Activated CD4-positive, alpha-beta T cell treated with anti-CD3 and anti-CD28 coated beads for 48 hours (primary cell): ENCODE results near the gene WHAMM.
"Not testable (repeated sequence)": the region's sequence is repeated elsewhere in the genome, so short reads cannot be mapped to it uniquely, and the experiment has no call there.

ENCODE experiments used
- DNase-seq: peaks from one replicate; pipeline ENCODE4 v3.0.0-alpha.2; 2020

The WHAMM gene

DNA sequence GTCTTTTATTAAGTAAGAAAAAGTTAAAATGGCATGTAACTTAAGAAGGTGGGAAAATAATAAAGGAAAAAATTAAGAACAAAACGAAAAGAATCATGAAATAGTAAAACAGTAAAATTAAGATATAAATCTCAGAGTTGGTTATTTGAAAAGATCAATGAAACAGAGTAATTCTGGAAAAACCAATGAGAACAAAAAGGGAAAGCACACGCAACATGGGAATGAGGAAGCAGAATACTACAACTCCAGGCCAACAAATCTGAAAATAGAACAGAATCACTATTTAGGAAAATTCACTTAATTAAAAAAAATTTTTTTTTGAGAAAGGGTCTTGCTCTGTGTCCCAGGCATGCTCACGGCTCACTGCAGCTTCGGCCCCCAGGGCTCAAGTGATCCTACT, 30.7 kb downstream of the WHAMM start:
- DNase-seq: no peak

DNA sequence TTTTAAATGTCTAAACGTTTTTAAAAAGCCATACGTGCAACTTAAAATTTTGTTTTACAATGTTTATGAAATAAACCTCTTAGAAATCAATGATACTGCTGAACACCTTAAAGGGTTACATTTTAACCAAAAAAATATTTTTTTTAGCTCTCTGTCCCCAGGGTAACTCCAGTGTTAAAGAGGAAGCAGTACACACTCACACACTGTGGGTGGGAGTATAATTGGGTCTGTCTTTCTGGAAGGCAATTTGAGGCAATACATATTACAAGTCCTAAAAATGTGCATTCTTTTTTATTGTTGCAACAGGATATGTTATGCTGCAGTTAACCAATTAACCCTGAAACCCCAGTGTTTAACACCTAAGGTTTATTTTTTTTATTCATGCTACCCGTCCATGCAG, 34.1 kb downstream of the WHAMM start:
- no peak for DNase-seq

DNA sequence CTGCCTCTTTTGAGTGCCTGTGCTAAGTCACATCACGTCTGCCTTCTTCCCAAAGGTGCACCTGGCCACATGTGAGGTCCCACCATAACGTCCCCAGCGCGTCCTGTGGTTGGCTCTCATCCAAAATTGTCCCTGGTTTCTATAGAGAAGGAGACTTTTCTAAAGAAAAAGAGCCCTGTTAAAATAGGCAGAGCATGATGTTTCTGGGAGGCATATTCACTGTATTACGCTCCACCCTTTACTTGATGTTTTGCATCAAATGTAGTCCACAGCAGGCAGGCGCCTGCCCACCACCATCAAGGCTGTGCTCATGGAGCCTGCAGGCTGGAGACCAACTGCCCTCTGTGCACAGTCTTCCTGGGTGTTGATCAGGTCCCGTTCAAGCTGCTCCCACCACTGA, 36.3 kb downstream of the WHAMM start:
- DNase-seq: no peak

DNA sequence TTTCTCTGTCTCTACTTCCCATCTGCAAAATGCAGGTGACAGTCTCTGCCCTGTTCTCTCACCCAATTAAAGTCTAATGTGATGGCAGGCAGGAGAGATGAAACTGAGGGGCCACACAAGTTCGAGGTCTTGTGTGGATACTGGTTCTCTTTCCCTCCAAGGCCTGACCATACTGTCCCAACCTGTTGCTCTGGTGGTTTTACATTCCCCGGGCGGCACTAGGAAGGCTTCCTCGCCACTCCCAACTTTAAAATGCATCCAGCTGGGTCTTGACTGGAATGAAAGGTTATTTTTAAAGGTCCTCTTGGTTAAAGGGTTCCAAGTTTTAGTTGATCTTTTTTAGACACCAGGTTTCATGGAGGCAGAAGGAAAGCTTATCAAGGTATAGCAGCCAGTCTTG, 37.2 kb downstream of the WHAMM start:
- no peak for DNase-seq

DNA sequence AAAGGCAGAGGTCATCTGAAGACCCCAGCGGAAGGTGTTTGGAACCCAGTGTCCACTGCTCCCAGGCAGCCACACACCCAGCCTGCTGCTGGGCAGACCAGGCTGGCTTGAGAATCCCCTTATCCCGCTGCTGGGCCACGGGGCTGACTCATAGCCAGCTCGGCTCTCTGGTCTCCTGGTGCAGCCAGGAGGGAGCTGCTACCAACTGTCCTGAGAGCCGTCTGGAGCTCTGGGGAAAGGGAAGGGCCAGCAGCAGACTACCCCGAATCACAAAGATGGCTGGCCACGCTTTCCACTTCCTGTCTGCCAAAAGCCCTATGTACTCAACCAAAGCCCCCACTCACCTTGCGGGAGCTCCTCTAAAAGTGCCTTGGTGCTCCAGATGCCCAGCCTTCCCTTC, 38.3 kb downstream of the WHAMM start:
- DNase-seq: no peak

DNA sequence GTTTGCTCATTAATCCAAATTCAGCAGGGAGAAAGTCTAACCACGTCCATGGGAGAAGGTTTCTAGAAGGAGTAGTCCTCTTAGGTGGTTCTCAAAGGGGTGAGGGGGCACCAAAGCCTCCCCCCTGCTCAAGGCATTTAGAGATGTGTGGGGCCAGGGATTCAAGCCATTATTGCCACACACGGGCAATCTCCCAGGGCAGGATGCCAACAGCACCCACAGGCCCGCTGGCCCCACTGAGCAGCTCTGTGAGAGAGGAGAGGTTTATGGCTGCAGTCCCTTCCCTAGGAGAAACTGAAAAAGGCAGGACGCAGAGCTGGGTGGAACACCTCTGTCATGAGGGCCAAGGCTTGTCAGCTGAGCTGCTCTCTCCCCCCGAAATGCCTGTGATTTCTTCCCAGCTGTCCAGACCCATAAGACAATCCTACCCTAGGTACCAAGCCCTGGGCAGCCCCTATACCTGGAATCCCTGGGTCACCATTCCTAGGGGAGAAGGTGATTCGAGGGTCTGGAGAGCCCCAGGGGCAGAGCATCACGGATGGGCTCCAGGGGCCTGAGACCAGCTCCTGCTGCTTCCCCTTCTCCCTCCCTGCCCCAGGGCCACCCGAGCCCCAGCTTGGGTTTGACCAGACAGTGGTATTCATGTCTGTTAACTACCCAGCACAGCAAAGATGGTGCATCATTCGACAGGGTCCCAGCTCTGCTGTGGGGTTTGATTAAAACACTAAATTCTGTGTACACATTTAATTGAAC, 39.0 kb downstream of the WHAMM start:
- DNase-seq: no peak

DNA sequence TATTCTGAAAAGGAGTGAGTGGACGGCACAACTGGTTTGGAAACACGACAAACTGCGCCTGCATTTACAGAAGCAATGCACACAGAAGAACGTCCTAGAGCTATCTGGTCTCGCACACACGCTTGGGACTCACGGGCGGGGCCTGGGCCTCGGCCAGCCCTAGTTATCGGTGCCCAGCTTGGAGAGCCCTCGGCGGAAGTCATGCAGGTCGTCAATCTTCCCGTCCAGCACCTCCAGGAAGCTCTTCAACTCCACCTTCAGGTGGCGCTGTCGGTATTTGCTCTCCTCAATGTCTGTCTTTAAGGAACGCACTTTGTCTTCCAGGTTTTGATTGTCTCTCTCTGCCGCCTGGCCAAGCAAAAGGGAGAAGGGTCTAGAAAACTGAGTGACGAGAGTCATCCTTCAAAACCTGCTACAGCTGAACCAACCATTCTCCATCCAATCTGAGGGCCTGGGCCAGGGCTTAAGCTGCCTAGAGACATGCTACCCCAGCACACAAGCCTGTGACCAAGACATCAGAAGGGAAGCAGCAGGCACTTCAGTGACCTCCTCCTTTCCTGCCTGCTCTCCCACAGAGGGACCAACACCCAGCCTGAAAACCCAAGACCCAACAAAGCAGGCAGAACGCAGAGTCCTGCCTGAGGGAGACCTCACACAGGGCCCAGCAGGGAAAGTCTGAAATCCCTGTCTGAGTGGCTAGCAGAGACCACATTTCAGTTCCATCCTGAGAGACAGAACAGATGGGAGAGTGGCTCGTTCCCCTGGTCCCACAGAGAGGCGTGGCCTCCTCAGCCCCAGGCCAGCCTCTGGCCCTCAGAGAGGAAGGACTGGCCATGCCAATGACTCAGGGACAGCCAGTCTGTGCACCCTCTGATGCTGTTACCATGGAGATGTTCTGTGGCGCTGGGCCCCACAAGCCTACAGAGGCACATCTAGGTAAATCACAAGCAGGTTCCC, 40.4 kb downstream of the WHAMM start:
- peak; percentile 70 for DNase-seq

DNA sequence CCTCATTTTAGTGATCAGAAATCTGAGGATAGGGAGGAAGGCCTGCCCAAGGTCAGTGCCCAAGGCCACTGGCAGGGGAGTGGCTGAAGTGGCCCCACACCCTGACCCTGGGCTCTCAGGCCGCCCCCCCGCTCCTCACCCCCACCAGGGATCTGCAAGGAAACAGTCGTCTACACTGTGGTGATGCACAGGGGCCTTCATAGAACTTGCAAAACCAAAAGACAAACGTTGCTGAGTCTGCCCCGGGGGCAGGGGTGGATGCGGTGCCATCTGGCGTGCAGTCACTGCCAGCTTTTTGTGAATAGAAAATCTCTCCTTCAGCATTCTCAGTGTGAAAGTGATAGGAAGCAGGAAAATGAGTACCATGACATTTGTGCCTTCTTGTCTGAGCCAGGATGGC, 41.3 kb downstream of the WHAMM start:
- no peak for DNase-seq

DNA sequence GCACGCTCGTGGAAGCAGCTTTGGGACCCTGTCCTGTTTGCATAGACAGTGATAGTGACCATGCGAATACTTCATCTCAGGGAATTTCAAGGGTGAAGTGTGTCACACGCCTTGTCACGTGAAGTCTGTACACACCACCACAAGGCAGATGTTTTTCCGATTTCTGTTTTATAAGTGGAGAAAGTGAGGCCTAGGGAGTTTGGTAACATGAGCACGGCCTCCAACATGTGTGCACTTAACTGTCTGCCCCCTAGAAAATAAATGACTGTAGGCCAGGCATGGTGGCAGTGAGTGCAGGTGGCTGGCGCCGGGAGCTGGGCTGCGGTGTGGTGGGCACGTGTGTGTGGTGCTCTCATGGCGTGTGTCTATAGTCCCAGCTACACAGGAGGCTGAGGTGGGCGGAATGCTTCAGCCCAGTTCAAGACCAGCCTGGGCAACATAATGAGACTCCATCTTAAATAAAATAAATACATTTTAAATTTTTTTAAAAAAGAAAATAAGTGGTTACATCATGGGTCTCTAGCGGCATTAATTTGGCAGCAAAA, 42.0 kb downstream of the WHAMM start:
- no peak for DNase-seq

DNA sequence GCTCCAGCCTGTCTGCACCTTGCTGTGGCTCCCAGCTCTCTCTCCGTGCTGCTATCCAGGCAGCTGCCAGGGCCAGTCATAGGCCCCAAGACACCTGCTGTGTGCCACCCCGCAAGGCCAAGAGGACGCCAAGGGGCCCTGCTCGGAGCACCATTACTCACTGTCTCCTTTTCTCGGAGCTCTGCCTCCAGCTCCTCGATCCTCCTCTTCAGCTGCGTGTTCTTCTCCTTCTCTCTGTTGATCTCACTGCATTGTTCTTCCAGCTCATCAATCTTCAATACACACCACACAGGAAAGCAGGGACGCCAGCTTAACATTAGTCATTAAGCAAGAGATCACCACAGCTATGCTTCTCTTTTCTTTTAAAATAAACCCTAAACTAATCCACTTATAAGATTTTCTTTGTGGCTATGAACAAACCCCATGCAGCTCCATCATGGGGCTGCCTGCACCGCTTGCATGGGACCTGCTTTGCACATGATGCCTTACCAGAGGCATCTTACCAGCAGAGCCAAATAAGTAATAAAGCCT, 42.6 kb downstream of the WHAMM start:
- no peak for DNase-seq

DNA sequence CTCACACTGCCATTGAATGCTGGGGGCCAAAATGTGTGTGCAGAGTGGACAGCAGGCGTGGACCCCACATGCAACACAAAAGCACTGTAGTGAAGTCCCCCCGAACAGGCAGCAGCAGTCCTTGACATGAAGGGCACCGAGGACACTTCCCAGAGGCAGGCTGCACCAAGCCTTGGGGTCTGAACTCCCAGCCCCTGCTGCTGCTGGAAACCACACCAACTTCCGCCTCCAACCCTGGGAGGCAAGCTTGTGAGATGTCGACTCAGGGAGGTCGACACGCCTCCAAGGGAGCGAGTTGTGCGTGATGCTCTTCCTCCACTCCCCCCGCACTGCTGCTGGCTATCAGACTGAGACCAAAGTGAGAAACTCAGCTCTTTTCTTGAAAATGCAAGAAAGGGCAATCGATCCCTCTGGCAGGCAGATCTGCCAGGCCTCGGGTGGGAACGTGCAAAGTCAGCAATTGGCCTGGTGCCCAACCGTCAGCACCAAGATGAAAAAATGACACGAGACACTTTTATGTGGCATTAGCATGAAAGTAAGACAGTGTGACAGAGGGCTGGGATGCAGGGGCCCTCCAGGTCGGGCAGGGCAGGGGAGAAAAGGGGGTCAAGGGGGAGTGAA, 43.6 kb downstream of the WHAMM start:
- no peak for DNase-seq

DNA sequence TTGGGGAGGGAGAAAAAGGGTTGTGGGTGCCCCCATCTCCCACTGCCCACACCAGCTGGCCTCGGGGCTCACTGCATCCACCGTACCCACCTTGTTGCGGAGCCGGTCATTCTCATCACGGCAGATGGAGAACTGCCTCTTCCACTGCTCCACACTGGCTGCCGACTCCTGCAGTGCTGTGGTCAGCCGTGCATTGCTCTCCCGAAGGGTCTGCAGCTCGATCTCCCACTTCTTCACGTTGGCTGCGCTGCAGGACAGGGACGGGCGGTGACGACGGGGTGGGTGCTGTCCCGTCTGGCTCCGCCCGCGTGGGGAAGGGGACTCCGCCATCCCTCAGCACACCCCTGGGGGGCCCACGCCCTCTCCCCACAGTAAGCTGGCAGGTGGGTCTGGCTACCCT, 45.1 kb downstream of the WHAMM start:
- no peak for DNase-seq

DNA sequence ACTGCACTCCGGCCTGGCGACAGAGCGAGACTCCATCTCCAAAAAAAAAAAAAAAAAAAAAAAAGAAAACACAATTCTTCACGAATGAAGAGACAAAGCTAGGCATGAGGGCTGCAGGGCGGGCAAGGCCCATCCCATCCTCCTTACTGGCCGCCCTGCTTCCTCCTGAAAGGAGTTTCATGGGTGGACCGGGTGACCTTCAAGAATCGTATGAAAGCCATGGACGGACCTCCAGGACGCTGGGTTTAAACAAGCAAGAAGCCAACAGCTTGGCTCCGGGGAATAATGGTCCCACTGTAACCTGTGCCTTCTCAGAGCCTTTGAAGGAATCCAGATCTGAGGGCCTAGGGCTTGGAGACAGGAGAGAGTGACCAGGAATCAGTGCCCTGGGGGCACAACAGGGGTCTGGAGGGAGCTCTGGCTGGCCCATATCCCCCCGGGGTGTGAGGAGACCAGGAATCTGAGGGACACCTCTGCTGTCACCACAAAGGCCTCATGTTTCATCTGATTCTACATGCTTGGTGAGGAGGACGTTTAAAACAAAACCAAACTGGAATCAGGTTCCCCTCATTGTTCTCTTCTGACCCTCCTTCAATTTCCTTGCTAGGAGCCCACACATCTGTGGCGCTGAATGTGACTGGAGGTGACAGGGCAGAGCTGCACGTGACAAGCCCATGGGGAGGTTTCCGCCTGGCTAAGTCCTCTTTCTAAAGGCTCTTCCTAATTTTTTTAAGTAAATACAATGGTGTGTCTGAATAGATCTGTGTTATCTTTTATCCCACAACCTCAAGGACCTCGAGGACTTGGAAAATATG, 46.1 kb downstream of the WHAMM start:
- no peak for DNase-seq

DNA sequence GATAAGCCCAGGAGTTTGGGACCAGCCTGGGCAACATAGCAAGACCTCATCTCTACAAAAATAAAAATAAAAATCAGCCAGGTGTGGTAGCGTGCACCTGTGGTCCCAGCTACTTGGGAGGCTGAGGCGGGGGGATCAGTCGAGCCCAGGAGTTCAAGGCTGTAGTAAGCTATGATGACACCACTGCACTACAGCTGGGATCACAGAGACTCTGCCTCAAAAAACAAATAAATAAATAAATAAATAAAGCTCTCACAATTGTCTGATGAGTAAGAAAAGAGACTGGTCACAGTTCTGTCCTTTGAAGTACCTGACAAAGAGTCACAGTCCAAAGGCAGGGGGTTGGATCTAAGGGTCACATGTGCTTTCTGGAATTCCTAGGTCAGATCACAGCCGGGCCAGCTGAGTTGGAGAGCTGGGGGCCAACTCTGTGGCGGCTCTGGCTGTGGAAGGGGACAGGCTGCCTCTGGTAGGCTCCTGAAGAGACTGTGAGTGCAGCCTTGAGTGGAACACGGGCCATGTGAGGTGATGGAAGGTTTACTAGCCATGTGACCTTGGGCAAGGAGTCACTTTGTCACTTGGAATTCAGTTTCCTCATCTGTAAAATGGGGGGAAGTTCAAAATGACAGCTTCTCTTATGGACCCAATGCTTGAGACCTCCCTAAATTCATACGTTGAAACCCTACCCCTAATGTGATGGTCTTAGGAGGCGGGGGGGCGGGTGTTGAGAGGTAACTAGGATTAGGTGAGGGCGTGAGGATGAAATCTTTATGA, 47.2 kb downstream of the WHAMM start:
- DNase-seq: no peak

DNA sequence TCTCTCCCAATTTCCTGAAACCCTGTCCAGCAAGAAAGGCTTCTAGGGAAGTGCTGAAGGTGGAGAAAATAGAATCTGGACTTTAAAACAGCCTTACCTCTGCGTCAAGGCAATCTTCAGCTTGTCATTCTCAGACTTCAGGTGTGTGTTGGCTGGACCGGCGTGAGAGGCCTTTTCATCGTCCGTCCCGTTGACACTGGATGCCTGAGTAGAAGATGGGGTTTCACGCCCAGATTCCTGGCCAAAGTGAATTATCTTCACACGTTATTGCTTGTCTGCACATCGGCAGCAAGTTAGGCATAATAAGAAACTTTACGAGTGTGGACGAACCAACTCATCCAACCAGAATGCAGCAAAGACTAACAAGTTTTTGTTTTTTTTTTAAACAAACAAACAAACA, 49.5 kb downstream of the WHAMM start:
- DNase-seq: no peak

DNA sequence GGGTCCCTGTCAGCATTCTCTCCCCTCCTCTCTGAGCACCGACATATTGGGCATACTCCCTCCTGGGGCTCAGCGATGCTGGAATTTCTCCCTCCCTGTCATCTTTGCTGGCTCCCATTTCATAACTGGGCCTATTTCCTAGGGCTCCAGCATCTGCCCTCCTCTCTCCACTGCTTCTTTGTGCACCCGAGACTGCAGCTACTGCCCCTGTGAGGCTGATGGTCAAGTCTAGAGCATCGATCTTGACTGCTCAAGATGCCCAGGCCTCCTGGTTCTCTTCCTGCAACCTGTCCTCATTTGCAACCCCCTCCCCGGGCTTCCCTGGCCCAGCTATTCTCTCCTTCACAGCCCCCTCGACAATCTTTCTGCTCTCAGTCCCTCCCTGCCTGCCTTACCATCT, 53.5 kb downstream of the WHAMM start:
- no peak for DNase-seq

DNA sequence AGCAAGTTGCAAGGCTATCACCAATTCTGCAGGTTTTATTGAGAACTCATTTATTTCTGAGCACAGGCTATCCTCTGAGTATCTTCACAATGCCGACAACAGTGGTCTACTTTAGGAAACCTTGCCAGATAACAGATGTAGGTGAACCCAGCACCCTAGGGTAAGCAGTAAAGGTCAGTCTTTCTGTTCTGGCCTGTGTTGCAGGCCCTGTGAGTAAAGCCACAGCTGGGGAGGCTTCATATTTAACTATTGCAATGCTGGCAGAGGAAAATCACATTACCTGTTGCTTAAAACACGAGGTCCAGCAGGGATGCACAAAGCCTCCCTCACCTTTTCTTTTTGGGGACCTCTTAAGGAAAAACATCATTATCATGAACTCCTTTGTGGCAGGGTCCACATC, 55.5 kb downstream of the WHAMM start:
- no peak for DNase-seq

DNA sequence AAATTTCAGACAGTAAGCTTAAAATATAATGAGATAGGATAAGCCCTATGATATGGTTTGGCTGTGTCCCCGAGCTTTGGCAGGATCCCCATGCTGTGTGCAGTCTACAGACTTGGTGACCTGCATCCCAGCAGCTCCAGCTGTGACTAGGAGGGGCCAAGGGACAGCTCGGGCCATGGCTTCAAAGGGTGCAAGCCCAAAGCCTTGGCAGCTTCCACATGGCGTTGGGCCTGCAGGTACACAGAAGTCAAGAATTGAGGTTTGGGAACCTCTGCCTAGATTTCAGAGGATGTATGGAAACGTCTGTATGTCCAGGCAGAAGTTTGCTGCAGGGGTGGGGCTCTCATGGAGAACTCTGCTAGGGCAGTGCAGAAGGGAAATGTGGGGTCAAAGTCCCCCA, 56.2 kb downstream of the WHAMM start:
- not testable (repeated sequence) for DNase-seq

DNA sequence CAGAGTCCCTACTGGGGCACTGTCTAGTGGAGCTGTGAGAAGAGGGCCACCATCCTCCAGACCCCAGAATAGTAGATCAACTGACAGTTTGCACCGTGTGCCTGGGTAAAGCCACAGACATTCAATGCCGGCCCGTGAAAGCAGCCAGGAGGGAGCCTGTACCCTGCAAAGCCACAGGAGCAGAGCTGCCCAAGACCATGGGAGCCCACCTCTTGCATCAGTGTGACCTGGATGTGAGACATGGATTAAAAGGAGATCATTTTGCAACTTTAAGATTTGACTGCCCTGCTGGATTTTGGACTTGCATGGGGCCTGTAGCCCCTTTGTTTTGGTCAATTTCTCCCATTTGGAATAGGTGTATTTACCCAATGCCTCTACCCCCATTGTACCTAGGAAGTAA, 56.6 kb downstream of the WHAMM start:
- DNase-seq: not testable (repeated sequence)

DNA sequence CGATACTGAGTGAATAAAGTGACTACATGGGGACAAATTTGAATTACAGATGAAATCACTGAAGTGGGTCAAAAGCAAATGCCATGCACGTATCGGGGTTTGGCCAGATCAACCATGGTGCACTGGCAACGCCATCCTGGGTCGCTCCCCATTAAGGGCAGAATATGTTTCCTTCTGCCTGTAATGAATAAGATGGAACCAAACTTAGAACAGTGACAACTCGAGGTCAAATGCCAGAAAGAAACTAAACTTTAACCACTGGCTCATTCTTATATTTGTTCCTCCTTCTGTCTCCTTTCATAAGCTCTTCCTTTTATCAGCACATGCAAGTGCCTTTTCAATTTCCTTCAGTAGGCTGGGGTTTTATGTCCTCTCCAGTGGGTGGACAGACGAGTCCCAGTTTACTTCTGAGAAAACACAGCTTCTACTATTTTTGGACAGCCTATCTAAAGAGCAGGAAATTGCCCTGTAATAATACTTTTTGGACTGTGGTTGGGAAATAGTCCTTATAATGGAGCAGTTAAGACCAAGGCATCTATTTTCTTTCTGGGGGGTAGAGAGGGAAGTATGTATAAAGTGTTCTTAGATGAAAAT, 61.4 kb downstream of the WHAMM start:
- no peak for DNase-seq

DNA sequence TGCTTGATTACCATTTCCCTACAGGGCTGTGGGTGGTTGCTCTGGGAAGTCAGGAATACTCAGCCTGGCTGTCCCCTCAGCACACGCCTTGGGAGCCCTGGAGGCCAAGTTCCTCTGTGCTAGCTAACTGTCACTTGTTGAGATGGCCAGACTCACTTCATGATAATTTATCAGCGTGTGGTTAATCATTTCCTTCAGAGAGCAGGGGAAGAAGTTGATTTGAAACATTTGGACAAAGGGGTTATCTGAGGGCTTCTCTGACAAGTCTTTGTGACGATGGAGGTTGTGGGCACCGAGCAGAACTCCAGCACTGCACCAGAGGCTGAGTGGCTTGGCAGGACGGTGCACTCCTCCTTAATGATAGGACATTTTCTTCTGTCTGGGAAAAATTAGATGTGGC, 61.9 kb downstream of the WHAMM start:
- DNase-seq: no peak
